ENCODE data around the gene CD300LF. TPM values are rescaled to one million over a fixed set of nuclear protein-coding genes. Genes with fewer than 3 reads are reported as not detected.

CD300LF gene
- total and polyA plus RNA-seq, 2 experiments from 2014 or later = not detected

DNA sequence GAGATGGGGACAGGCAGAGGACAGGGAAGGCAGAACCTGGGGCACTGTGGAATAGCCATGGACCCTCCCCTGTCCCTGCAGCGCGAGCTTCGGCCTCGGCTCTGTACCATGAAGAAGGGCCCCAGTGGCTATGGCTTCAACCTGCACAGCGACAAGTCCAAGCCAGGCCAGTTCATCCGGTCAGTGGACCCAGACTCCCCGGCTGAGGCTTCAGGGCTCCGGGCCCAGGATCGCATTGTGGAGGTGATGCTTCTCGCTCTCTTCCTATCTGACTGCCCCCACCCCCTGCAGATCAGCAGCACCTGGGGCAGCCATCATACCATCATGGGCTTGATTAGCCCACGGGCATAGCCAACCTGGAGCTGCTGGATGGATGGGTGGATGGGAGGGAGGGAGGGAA is 49.2 kb upstream of the CD300LF start:
- H3K27me3 Mint-ChIP-seq (ENCODE audit: insufficient read depth, low read depth, poor library complexity) = peaks cover 12% of the 10 kb centered on the region
- TF ChIP-seq CTCF (conservative IDR thresholded peaks at IDR 0.05; ENCODE audit: low read depth in 2 of 2) (no peak), ETS1 (IDR thresholded peaks at IDR 0.05) (no peak), ZNF331 (CRISPR knock-in tag; IDR thresholded peaks at IDR 0.05; ENCODE audit: low read depth) (no peak), CREB1 (CRISPR knock-in tag; IDR thresholded peaks at IDR 0.05; ENCODE audit: low read depth) (no peak), EZH2phosphoT487 (IDR thresholded peaks at IDR 0.05; ENCODE audit: unreplicated experiment) (no peak), EZH2 (IDR thresholded peaks at IDR 0.05; ENCODE audit: low read depth, unreplicated experiment) (no peak), JUNB (IDR thresholded peaks at IDR 0.05; ENCODE audit: unreplicated experiment) (no peak), NANOG (IDR thresholded peaks at IDR 0.05; ENCODE audit: borderline replicate concordance) (no peak), STAT1 (IDR thresholded peaks at IDR 0.05; ENCODE audit: unreplicated experiment) (no peak), POLR2AphosphoS5 (IDR thresholded peaks at IDR 0.05; ENCODE audit: low read depth) (no peak), REST (IDR thresholded peaks at IDR 0.05; ENCODE audit: unreplicated experiment) (no peak), ZNF114 (CRISPR knock-in tag; IDR thresholded peaks at IDR 0.05) (no peak)
- TF ChIP-seq, protein P1, sequence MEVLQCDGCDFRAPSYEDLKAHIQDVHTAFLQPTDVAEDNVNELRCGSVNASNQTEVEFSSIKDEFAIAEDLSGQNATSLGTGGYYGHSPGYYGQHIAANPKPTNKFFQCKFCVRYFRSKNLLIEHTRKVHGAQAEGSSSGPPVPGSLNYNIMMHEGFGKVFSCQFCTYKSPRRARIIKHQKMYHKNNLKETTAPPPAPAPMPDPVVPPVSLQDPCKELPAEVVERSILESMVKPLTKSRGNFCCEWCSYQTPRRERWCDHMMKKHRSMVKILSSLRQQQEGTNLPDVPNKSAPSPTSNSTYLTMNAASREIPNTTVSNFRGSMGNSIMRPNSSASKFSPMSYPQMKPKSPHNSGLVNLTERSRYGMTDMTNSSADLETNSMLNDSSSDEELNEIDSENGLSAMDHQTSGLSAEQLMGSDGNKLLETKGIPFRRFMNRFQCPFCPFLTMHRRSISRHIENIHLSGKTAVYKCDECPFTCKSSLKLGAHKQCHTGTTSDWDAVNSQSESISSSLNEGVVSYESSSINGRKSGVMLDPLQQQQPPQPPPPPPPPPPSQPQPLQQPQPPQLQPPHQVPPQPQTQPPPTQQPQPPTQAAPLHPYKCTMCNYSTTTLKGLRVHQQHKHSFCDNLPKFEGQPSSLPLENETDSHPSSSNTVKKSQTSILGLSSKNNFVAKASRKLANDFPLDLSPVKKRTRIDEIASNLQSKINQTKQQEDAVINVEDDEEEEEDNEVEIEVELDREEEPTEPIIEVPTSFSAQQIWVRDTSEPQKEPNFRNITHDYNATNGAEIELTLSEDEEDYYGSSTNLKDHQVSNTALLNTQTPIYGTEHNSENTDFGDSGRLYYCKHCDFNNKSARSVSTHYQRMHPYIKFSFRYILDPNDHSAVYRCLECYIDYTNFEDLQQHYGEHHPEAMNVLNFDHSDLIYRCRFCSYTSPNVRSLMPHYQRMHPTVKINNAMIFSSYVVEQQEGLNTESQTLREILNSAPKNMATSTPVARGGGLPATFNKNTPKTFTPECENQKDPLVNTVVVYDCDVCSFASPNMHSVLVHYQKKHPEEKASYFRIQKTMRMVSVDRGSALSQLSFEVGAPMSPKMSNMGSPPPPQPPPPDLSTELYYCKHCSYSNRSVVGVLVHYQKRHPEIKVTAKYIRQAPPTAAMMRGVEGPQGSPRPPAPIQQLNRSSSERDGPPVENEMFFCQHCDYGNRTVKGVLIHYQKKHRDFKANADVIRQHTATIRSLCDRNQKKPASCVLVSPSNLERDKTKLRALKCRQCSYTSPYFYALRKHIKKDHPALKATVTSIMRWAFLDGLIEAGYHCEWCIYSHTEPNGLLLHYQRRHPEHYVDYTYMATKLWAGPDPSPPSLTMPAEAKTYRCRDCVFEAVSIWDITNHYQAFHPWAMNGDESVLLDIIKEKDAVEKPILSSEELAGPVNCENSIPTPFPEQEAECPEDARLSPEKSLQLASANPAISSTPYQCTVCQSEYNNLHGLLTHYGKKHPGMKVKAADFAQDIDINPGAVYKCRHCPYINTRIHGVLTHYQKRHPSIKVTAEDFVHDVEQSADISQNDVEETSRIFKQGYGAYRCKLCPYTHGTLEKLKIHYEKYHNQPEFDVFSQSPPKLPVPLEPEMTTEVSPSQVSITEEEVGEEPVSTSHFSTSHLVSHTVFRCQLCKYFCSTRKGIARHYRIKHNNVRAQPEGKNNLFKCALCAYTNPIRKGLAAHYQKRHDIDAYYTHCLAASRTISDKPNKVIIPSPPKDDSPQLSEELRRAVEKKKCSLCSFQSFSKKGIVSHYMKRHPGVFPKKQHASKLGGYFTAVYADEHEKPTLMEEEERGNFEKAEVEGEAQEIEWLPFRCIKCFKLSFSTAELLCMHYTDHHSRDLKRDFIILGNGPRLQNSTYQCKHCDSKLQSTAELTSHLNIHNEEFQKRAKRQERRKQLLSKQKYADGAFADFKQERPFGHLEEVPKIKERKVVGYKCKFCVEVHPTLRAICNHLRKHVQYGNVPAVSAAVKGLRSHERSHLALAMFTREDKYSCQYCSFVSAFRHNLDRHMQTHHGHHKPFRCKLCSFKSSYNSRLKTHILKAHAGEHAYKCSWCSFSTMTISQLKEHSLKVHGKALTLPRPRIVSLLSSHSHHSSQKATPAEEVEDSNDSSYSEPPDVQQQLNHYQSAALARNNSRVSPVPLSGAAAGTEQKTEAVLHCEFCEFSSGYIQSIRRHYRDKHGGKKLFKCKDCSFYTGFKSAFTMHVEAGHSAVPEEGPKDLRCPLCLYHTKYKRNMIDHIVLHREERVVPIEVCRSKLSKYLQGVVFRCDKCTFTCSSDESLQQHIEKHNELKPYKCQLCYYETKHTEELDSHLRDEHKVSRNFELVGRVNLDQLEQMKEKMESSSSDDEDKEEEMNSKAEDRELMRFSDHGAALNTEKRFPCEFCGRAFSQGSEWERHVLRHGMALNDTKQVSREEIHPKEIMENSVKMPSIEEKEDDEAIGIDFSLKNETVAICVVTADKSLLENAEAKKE (CRISPR knock-in tag; IDR thresholded peaks at IDR 0.05) = no peak
- no peak overlapping the region for H2AFZ ChIP-seq
- no peak overlapping the region for H3K27ac Mint-ChIP-seq
- no peak overlapping the region for H3K4me3 Mint-ChIP-seq
- no peak overlapping the region for H3K27ac ChIP-seq (ENCODE audit: low read depth)
- H3K4me2 ChIP-seq = no peak overlapping the region
- no peaks in the 10 kb centered on the region for H3K27me3 ChIP-seq (ENCODE audit: insufficient read depth)
- H3K4me1 ChIP-seq (ENCODE audit: insufficient read depth) = peaks cover 41% of the 10 kb centered on the region
- peaks cover 9% of the 10 kb centered on the region for H3K36me3 Mint-ChIP-seq (ENCODE audit: low read depth)
- H4K20me1 ChIP-seq (replicated peaks; ENCODE audit: insufficient read depth) = peaks cover 25% of the 10 kb centered on the region
- H3K79me2 ChIP-seq (replicated peaks; ENCODE audit: insufficient read depth) = peaks cover 40% of the 10 kb centered on the region
- no peak for ATAC-seq
- DNase-seq (ENCODE audit: low spot score) = no peak
- H3K9me2 ChIP-seq (ENCODE audit: insufficient read depth) = no peaks in the 10 kb centered on the region
- H3F3A ChIP-seq (replicated peaks; ENCODE audit: low read depth) = no peaks in the 10 kb centered on the region
- no peaks in the 10 kb centered on the region for H3K9me3 Mint-ChIP-seq
- peaks cover 58% of the 10 kb centered on the region for H3K4me1 Mint-ChIP-seq
- H3K4me3 ChIP-seq = no peak overlapping the region
- H3K36me3 ChIP-seq (ENCODE audit: insufficient read depth) = no peaks in the 10 kb centered on the region; the same call in 1 of the 2 replicates

All from GM23338 (cell line).